ENCODE results near the gene LRRC7. TPM values are rescaled to one million over a fixed set of nuclear protein-coding genes. Genes with fewer than 3 reads are reported as not detected.

LRRC7 gene
- polyA plus RNA-seq, 1 experiment = 0.22 TPM

DNA sequence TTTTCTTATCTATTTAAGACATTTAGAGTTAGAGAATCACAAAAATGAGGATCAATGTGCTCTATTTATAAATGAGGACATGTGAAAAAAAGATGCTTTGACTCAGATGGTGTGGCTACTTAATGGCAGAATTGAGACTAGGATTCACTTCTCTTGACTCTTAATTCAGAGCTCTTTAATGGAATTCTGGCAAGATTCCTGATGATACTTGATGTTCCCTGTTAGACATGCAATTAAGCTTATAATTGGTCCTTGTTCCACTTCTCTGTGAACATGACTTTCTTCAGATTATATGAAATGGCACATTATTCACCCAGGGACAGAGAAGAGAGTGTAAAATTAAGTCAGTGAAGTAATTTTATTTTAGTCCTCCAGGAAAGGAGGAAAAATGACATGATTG is 165.3 kb downstream of the LRRC7 start:
- H3K36me3 ChIP-seq (ENCODE audit: control insufficient read depth, insufficient read depth, low read length) = no peaks in the 10 kb centered on the region
- no peak for TF ChIP-seq CTCF (IDR thresholded peaks at IDR 0.05; ENCODE audit: insufficient read depth, low read depth, low read length)
- no peak for DNase-seq (ENCODE audit: low read depth)
- H3K4me3 ChIP-seq (ENCODE audit: low read depth, low read length) = no peak overlapping the region
- ChIA-PET POLR2A (no interaction called here), CTCF (interaction anchor here (1.5 kb wide), 1 partner anchor 1133 kb away, joined by 3 read pairs; no protein-coding TSS in a partner anchor)
- no peaks in the 10 kb centered on the region for H3K27me3 ChIP-seq (ENCODE audit: control insufficient read depth, insufficient read depth, low read length)

- peak; percentile 9 for DNase-seq (ENCODE audit: low read depth)
- ChIA-PET CTCF (interaction anchor here (0.6 to 2.7 kb wide), 19 partner anchors 8 to 1269 kb away, joined by 3 to 18 read pairs (median 4); no protein-coding TSS in a partner anchor), POLR2A (no interaction called here)
- peak; percentile 70 for TF ChIP-seq CTCF (IDR thresholded peaks at IDR 0.05; ENCODE audit: insufficient read depth, low read depth, low read length)
- H3K4me3 ChIP-seq (ENCODE audit: low read depth, low read length) = no peak overlapping the region
- no peaks in the 10 kb centered on the region for H3K27me3 ChIP-seq (ENCODE audit: control insufficient read depth, insufficient read depth, low read length)
- H3K36me3 ChIP-seq (ENCODE audit: control insufficient read depth, insufficient read depth, low read length) = no peaks in the 10 kb centered on the region
These were observed 169.9 kb downstream of the LRRC7 start for GRCh38 chr1:69737527-69738185.

GRCh38 chr1:69738458-69739250 is 170.9 kb downstream of the LRRC7 start:
- ChIA-PET POLR2A (no interaction called here), CTCF (interaction anchor here (0.7 to 2.7 kb wide), 13 partner anchors 9 to 1270 kb away, joined by 3 to 18 read pairs (median 4); no protein-coding TSS in a partner anchor)
- Histone ChIP-seq H3K36me3 (ENCODE audit: control insufficient read depth, insufficient read depth, low read length) (no peaks in the 10 kb centered on the region), H3K27me3 (ENCODE audit: control insufficient read depth, insufficient read depth, low read length) (no peaks in the 10 kb centered on the region), H3K4me3 (ENCODE audit: low read depth, low read length) (no peak overlapping the region)
- no peak for TF ChIP-seq CTCF (IDR thresholded peaks at IDR 0.05; ENCODE audit: insufficient read depth, low read depth, low read length)
- DNase-seq (ENCODE audit: low read depth) = no peak

DNA sequence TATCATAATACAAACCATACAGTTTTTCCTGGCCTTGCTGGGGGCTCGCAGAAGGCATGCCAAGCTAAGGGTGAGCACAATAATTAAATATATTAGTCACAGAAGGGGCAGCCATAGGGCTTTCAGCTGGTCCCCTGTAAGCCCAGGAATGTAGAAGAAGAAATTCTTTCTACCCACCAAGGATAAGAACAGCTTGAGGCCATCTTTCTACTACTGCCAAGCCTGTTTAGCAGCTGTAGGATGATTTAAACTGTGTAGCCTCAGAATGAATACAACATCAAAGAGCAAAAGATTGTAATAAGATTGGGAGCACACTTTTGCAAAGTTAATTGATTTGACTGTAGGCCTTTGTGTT is 171.5 kb downstream of the LRRC7 start:
- Histone ChIP-seq H3K27me3 (ENCODE audit: control insufficient read depth, insufficient read depth, low read length) (no peaks in the 10 kb centered on the region), H3K36me3 (ENCODE audit: control insufficient read depth, insufficient read depth, low read length) (no peaks in the 10 kb centered on the region), H3K4me3 (ENCODE audit: low read depth, low read length) (no peak overlapping the region)
- ChIA-PET POLR2A (no interaction called here), CTCF (interaction anchor here (0.7 to 2.6 kb wide), 5 partner anchors 12 to 1140 kb away, joined by 3 to 7 read pairs (median 4); no protein-coding TSS in a partner anchor)
- TF ChIP-seq CTCF (IDR thresholded peaks at IDR 0.05; ENCODE audit: insufficient read depth, low read depth, low read length) = no peak
- no peak for DNase-seq (ENCODE audit: low read depth)

- no peak for DNase-seq (ENCODE audit: low read depth)
- H3K4me3 ChIP-seq (ENCODE audit: low read depth, low read length) = no peak overlapping the region
These were observed 175.4 kb downstream of the LRRC7 start for GRCh38 chr1:69743146-69743545.

More at GRCh38 chr1:69743146-69743545, 175.4 kb downstream of the LRRC7 start:
- Histone ChIP-seq H3K36me3 (ENCODE audit: control insufficient read depth, insufficient read depth, low read length) (no peaks in the 10 kb centered on the region), H3K27me3 (ENCODE audit: control insufficient read depth, insufficient read depth, low read length) (no peaks in the 10 kb centered on the region)
- CTCF ChIA-PET = no interaction called here
- POLR2A ChIA-PET = no interaction called here
- no peak for TF ChIP-seq CTCF (IDR thresholded peaks at IDR 0.05; ENCODE audit: insufficient read depth, low read depth, low read length)
